Smooth muscle cell (in vitro differentiated cells): ENCODE measurements around the gene MAP3K5. TPM values are rescaled to one million over a fixed set of nuclear protein-coding genes. Genes with fewer than 3 reads are reported as not detected.

Experiments used
- DNase-seq: peaks from one replicate; lab custom pipeline; 2025; ENCODE audit not compliant: unreplicated experiment; lab: John Stamatoyannopoulos, UW
- H2AFZ ChIP-seq: fragments of 200-600 bp; sonication (generic); 2 replicates; pipeline ENCODE4 v1.6.0; 2016; ENCODE audit warnings: antibody characterized with exemption, low read depth, mild to moderate bottlenecking
- H3F3A ChIP-seq: fragments of 200-600 bp; sonication (generic); 2 replicates; pipeline ENCODE4 v1.6.0; 2017; ENCODE audit warnings: antibody characterized with exemption, low read depth
- H3K27ac ChIP-seq: fragments of 200-600 bp; sonication (generic); 2 replicates; pipeline ENCODE4 v1.5.1; 2016; ENCODE audit warnings: low read depth, mild to moderate bottlenecking
- H3K27me3 ChIP-seq: fragments of 200-600 bp; sonication (generic); 2 replicates; pipeline ENCODE4 v1.6.1; 2016; ENCODE audit warnings: low read depth, mild to moderate bottlenecking
- H3K36me3 ChIP-seq: fragments of 200-600 bp; sonication (generic); 2 replicates; pipeline ENCODE4 v1.5.1; 2016; ENCODE audit warnings: low read depth
- H3K4me1 ChIP-seq: fragments of 200-600 bp; sonication (generic); 2 replicates; pipeline ENCODE4 v1.5.1; 2016; ENCODE audit warnings: low read depth
- H3K4me2 ChIP-seq: fragments of 200-600 bp; sonication (generic); 2 replicates; pipeline ENCODE4 v1.6.0; 2016; ENCODE audit warnings: mild to moderate bottlenecking
- H3K4me3 ChIP-seq: fragments of 200-600 bp; sonication (generic); 2 replicates; pipeline ENCODE4 v1.5.1; 2016; ENCODE audit warnings: mild to moderate bottlenecking
- H3K79me2 ChIP-seq: fragments of 200-600 bp; sonication (generic); 2 replicates; pipeline ENCODE4 v1.6.0; 2016; ENCODE audit warnings: low read depth, mild to moderate bottlenecking
- H3K9ac ChIP-seq: fragments of 200-600 bp; sonication (generic); 2 replicates; pipeline ENCODE4 v1.6.0; 2016; ENCODE audit warnings: low read depth
- H3K9me3 ChIP-seq: fragments of 200-600 bp; sonication (generic); replicated peaks from 2 replicates; pipeline ENCODE4 v1.5.1; 2016; ENCODE audit warnings: low read depth
- H4K20me1 ChIP-seq: fragments of 200-600 bp; sonication (generic); 2 replicates; pipeline ENCODE4 v1.6.0; 2016; ENCODE audit warnings: low read depth
- WGBS: methylation state at CpG from one replicate; pipeline ENCODE4 v1.1.7; 2016; ENCODE audit warnings: low lambda C conversion rate; 5-methylcytosine and 5-hydroxymethylcytosine counted together
- polyA plus RNA-seq: library from polyadenylated mRNA; unstranded; fragments of >200 nt; fragmentation: Nextera tagmentation; extraction: Ambion mirVana; gene quantifications from 2 replicates; pipeline ENCODE4 v1.2.1, GENCODE V29; 2016
- total RNA-seq: library from RNA; depleted of rRNA; stranded (reverse); fragments of >200 nt; gene quantifications from 2 replicates; pipeline ENCODE4 v1.2.3, GENCODE V29; 2014
- TF ChIP-seq, protein P1 (sequence below): fragments of 200-600 bp; sonication (generic); IDR thresholded peaks from 2 replicates; pipeline ENCODE4 v1.5.1; 2017; ENCODE audit warnings: borderline replicate concordance, mild to moderate bottlenecking, antibody characterized with exemption; ENCODE audit not compliant: insufficient read depth, poor library complexity, severe bottlenecking

MAP3K5 gene
- total and polyA plus RNA-seq, 2 experiments from 2014 or later: 0.93 to 2.1 TPM

DNA sequence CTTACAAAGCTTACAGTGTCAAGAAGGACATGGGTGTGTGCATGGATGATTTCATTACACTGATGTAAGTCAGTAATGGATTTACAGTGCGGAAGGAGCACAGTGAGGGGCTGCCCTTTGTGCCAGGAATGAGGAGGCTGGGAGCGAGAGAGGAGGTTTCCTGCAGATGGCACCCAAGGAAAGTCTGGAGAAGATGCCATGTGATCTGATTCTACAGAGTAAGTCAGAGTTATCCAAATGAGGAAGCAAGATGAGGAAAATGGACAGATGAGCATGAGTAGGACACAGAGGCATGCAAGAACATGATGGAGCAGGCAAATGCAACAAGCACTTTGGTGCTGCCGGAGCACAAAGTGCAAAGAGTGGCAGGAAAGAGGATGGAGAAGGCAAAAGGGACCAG is 271.8 kb downstream of the MAP3K5 start:
- Histone ChIP-seq H3K9me3 (no peaks in the 10 kb centered on the region), H4K20me1 (no peaks in the 10 kb centered on the region), H3K27me3 (no peaks in the 10 kb centered on the region), H3K79me2 (no peaks in the 10 kb centered on the region), H3K4me2 (no peak overlapping the region), H3F3A (no peaks in the 10 kb centered on the region), H2AFZ (no peak overlapping the region), H3K9ac (no peak overlapping the region), H3K27ac (no peak overlapping the region), H3K4me3 (no peak overlapping the region), H3K4me1 (peaks cover 5% of the 10 kb centered on the region), H3K36me3 (no peaks in the 10 kb centered on the region)
- 92% methylated on average over 3 of the region's 3 CpGs for WGBS
- no peak for DNase-seq
- TF ChIP-seq, protein P1, sequence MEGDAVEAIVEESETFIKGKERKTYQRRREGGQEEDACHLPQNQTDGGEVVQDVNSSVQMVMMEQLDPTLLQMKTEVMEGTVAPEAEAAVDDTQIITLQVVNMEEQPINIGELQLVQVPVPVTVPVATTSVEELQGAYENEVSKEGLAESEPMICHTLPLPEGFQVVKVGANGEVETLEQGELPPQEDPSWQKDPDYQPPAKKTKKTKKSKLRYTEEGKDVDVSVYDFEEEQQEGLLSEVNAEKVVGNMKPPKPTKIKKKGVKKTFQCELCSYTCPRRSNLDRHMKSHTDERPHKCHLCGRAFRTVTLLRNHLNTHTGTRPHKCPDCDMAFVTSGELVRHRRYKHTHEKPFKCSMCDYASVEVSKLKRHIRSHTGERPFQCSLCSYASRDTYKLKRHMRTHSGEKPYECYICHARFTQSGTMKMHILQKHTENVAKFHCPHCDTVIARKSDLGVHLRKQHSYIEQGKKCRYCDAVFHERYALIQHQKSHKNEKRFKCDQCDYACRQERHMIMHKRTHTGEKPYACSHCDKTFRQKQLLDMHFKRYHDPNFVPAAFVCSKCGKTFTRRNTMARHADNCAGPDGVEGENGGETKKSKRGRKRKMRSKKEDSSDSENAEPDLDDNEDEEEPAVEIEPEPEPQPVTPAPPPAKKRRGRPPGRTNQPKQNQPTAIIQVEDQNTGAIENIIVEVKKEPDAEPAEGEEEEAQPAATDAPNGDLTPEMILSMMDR: no peak

DNA sequence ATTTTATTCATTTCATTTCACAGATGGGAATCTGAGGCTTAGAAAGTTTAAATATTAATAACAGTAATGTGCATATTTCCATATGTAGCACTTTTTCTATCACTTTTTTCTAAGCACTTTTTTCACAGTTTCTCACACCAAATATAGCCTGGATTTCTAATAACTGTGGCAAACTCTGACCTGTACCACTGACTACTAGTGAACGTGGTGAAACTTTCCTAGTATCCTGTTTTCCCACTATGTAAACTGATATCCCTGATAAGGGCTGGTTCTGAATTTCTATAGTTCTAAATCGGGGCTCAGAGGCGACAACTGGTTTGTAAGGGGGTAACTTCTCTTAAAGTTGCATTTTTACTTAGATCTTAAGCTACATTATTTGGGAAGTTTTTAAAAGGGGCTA is 274.7 kb downstream of the MAP3K5 start:
- TF ChIP-seq, protein P1: no peak
- Histone ChIP-seq H3K4me1 (no peaks in the 10 kb centered on the region), H3K9me3 (no peaks in the 10 kb centered on the region), H3K9ac (no peak overlapping the region), H2AFZ (no peak overlapping the region), H3F3A (no peaks in the 10 kb centered on the region), H3K27me3 (no peaks in the 10 kb centered on the region), H3K79me2 (no peaks in the 10 kb centered on the region), H3K36me3 (no peaks in the 10 kb centered on the region), H4K20me1 (no peaks in the 10 kb centered on the region), H3K27ac (peak overlapping the region; percentile 52), H3K4me2 (no peak overlapping the region), H3K4me3 (no peak overlapping the region)
- 83% methylated on average over 3 of the region's 3 CpGs for WGBS
- no peak for DNase-seq

DNA sequence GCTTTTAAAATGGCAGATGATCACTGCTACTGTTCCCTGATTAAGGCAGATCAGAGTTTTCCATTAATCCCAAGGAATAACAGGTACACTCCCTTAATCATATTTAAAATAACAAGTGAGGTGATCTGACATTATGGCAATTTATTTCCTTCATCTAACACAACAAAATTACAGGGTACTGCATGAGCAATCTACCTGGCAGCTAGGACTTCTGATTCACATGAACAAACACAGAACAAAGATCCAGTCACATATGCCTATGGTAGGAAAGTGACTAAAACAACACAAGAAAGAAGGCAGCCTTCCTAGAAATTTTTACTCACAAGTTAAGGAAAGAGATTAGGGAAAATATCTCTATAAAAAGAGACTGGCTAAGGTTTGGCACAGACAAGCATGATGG is 275.3 kb downstream of the MAP3K5 start:
- H3K9me3 ChIP-seq: no peaks in the 10 kb centered on the region
- no peaks in the 10 kb centered on the region for H3K79me2 ChIP-seq
- H3K9ac ChIP-seq: no peak overlapping the region
- H3K27ac ChIP-seq: peak overlapping the region; percentile 52
- no peaks in the 10 kb centered on the region for H4K20me1 ChIP-seq
- H2AFZ ChIP-seq: no peak overlapping the region
- DNase-seq: no peak
- TF ChIP-seq, protein P1: no peak
- H3K4me3 ChIP-seq: no peak overlapping the region
- H3K4me1 ChIP-seq: no peaks in the 10 kb centered on the region
- H3F3A ChIP-seq: no peaks in the 10 kb centered on the region
- H3K4me2 ChIP-seq: no peak overlapping the region
- H3K36me3 ChIP-seq: no peaks in the 10 kb centered on the region
- no peaks in the 10 kb centered on the region for H3K27me3 ChIP-seq

DNA sequence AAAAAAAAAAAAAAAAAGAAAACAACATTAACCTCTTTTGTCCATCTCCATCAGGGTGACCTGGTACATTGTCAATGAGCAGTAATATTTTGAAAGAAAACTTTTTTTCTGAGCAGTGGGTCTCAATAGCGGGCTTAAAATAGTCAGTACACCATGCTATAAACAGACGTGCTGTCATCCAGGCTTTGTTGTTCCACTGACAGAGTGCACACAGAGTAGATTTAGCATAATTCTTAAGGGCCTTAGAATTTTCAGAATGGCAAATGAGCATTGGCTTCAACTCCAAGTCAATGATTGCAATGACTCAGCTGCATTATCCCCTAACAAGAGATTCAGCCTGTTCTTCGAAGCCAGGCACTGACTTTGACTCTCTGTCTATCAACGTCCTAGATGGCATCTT is 277.7 kb downstream of the MAP3K5 start:
- Histone ChIP-seq H3K79me2 (no peaks in the 10 kb centered on the region), H3K27me3 (no peaks in the 10 kb centered on the region), H3K4me1 (no peaks in the 10 kb centered on the region), H3K27ac (no peak overlapping the region), H3K9me3 (no peaks in the 10 kb centered on the region), H2AFZ (no peak overlapping the region), H3F3A (no peaks in the 10 kb centered on the region), H3K9ac (no peak overlapping the region), H4K20me1 (no peaks in the 10 kb centered on the region), H3K36me3 (no peaks in the 10 kb centered on the region), H3K4me2 (no peak overlapping the region), H3K4me3 (no peak overlapping the region)
- 87% methylated on average over 4 of the region's 4 CpGs for whole genome bisulfite sequencing
- TF ChIP-seq, protein P1: no peak
- no peak for DNase-seq
